OCI-LY1 (cell line): Measurements from ENCODE around the gene RBMS1.

Experiments used
- EZH2 ChIP-seq: fragments of 200-600 bp; sonication (generic), shearing (Covaris generic); IDR thresholded peaks from 2 replicates; pipeline ENCODE4 v1.8.0; 2017; ENCODE audit warnings: borderline replicate concordance, mixed run types, mild to moderate bottlenecking, antibody characterized with exemption, low read length, moderate library complexity, mixed read lengths
- TF ChIP-seq, protein P1 (sequence below): fragments of 200-600 bp; sonication (generic), shearing (Covaris generic); IDR thresholded peaks from 2 replicates; pipeline ENCODE4 v1.5.1; 2017; ENCODE audit warnings: mild to moderate bottlenecking, antibody characterized with exemption, low read length, moderate library complexity, mixed read lengths

DNA sequence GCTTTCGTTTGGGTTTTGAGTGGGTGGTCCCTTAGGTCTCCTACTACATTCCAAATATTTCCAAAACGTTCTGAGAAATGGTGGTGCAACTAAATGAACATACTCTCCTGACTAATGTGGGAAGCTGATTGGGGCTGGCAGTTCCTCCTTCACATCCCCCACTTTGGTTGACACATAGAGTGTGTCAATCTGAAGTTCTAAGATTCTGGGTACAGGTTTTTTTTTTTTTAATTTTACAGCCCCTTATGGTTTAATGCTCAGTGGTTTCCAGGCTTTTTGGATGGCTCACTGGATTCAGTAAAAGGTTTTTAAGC, 235.2 kb downstream of the RBMS1 start:
- no peak for TF ChIP-seq EZH2
- TF ChIP-seq, protein P1, sequence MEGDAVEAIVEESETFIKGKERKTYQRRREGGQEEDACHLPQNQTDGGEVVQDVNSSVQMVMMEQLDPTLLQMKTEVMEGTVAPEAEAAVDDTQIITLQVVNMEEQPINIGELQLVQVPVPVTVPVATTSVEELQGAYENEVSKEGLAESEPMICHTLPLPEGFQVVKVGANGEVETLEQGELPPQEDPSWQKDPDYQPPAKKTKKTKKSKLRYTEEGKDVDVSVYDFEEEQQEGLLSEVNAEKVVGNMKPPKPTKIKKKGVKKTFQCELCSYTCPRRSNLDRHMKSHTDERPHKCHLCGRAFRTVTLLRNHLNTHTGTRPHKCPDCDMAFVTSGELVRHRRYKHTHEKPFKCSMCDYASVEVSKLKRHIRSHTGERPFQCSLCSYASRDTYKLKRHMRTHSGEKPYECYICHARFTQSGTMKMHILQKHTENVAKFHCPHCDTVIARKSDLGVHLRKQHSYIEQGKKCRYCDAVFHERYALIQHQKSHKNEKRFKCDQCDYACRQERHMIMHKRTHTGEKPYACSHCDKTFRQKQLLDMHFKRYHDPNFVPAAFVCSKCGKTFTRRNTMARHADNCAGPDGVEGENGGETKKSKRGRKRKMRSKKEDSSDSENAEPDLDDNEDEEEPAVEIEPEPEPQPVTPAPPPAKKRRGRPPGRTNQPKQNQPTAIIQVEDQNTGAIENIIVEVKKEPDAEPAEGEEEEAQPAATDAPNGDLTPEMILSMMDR, result no peak
